ENCODE data around the gene DNAH11. TPM values are rescaled to one million over a fixed set of nuclear protein-coding genes. Genes with fewer than 3 reads are reported as not detected.

Gene DNAH11
- total and polyA plus RNA-seq, 8 donors, result 0.46 to 3.8 (median 1.1) TPM

- no peaks in the 10 kb centered on the region for H3K9me3 ChIP-seq
- no peaks in the 10 kb centered on the region for H3K4me1 ChIP-seq
- no peak for ATAC-seq
- H3K27me3 ChIP-seq, result no peaks in the 10 kb centered on the region
- no peaks in the 10 kb centered on the region for H3K36me3 ChIP-seq
- DNase-seq, result no peak
- FAIRE-seq, result no peak
- TF ChIP-seq, protein P1, sequence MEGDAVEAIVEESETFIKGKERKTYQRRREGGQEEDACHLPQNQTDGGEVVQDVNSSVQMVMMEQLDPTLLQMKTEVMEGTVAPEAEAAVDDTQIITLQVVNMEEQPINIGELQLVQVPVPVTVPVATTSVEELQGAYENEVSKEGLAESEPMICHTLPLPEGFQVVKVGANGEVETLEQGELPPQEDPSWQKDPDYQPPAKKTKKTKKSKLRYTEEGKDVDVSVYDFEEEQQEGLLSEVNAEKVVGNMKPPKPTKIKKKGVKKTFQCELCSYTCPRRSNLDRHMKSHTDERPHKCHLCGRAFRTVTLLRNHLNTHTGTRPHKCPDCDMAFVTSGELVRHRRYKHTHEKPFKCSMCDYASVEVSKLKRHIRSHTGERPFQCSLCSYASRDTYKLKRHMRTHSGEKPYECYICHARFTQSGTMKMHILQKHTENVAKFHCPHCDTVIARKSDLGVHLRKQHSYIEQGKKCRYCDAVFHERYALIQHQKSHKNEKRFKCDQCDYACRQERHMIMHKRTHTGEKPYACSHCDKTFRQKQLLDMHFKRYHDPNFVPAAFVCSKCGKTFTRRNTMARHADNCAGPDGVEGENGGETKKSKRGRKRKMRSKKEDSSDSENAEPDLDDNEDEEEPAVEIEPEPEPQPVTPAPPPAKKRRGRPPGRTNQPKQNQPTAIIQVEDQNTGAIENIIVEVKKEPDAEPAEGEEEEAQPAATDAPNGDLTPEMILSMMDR (IDR thresholded peaks at IDR 0.05), result no peak
- H3K27ac ChIP-seq, result no peak overlapping the region
- no peak overlapping the region for H3K4me3 ChIP-seq
- intact Hi-C loops (cut with DNase I), result no loop called here
These were observed 81.5 kb downstream of the DNAH11 start for GRCh38 chr7:21624320-21624719.

- intact Hi-C loops (cut with DNase I), result no loop called here
These were observed 93.9 kb downstream of the DNAH11 start for GRCh38 chr7:21636694-21637093.

DNA sequence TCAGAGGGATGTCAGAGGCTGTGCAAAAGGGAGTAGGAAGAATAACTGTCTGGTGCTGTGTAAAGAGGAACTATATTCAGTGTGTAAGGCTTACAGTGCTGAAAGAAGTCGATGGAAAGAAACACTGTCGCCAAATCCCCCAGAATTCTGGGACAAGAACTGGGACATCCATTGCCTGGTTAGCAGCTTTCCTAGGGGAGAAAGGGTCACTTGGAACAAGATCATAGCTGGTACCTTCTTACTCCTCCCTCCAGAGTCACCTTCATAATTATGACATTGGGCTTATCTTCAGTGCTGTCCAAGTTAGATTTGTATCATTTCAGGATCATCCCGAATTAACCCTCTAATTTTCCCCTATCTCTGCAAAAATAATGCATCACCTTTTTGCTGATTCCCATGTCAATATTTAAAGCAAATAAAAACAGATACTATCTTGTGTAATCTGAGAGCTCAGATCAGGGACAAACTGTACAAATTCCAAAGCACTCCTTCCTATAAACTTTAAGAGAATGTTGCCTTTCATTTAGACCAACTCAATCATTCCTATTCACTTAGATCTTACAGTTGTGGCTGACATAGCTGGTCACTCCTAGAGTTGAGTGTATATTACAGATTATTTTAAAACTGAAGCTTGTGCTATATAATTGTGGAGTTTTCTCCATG is 96.5 kb downstream of the DNAH11 start:
- Histone ChIP-seq H3K36me3 (no peaks in the 10 kb centered on the region), H3K27ac (no peak overlapping the region), H3K4me3 (no peak overlapping the region), H3K4me1 (no peaks in the 10 kb centered on the region), H3K27me3 (no peaks in the 10 kb centered on the region), H3K9me3 (no peaks in the 10 kb centered on the region)
- no peak for ATAC-seq
- FAIRE-seq, result no peak
- WGBS, 2 donors, result 61 to 76% methylated on average over 3 of the region's 3 CpGs
- intact Hi-C loops (cut with DNase I), result no loop called here
- TF ChIP-seq, protein P1 (IDR thresholded peaks at IDR 0.05), result no peak
- DNase-seq, result no peak

More at GRCh38 chr7:21636694-21637093, 93.9 kb downstream of the DNAH11 start:
- ATAC-seq (no peak), DNase-seq (no peak), FAIRE-seq (no peak)
- TF ChIP-seq, protein P1 (IDR thresholded peaks at IDR 0.05), result no peak
- Histone ChIP-seq H3K4me3 (no peak overlapping the region), H3K9me3 (no peaks in the 10 kb centered on the region), H3K27ac (no peak overlapping the region), H3K27me3 (no peaks in the 10 kb centered on the region), H3K4me1 (no peaks in the 10 kb centered on the region), H3K36me3 (no peaks in the 10 kb centered on the region)
- 53 to 65% methylated on average over 4 of the region's 4 CpGs for WGBS, 2 donors

GRCh38 chr7:21640105-21640504 is 97.3 kb downstream of the DNAH11 start:
- Histone ChIP-seq H3K4me1 (no peaks in the 10 kb centered on the region), H3K4me3 (no peak overlapping the region), H3K27me3 (no peaks in the 10 kb centered on the region), H3K9me3 (no peaks in the 10 kb centered on the region), H3K36me3 (no peaks in the 10 kb centered on the region), H3K27ac (no peak overlapping the region)
- ATAC-seq (no peak), DNase-seq (no peak), FAIRE-seq (no peak)
- TF ChIP-seq, protein P1 (IDR thresholded peaks at IDR 0.05), result no peak
- WGBS, 2 donors, result 64 to 76% methylated on average over 2 of the region's 2 CpGs
- intact Hi-C loops (cut with DNase I), result no loop called here

- no peak for DNase-seq
- TF ChIP-seq, protein P1 (IDR thresholded peaks at IDR 0.05), result no peak
- H3K36me3 ChIP-seq, result no peaks in the 10 kb centered on the region
- no peaks in the 10 kb centered on the region for H3K9me3 ChIP-seq
- H3K4me3 ChIP-seq, result no peak overlapping the region
- intact Hi-C loops (cut with DNase I), result no loop called here
- no peak for ATAC-seq
- H3K4me1 ChIP-seq, result no peaks in the 10 kb centered on the region
- H3K27ac ChIP-seq, result no peak overlapping the region
- no peak for FAIRE-seq
- 71 to 78% methylated on average over 4 of the region's 4 CpGs for WGBS, 2 donors
- no peaks in the 10 kb centered on the region for H3K27me3 ChIP-seq
These were observed 98.7 kb downstream of the DNAH11 start for GRCh38 chr7:21641546-21641945.

Measured in pancreas (tissue), 10 donors.